Transverse colon (tissue), 4 donors: ENCODE results near the gene HSF2BP. TPM values are rescaled to one million over a fixed set of nuclear protein-coding genes. Genes with fewer than 3 reads are reported as not detected.

Source experiments
- DNase-seq: peaks from one replicate; pipeline ENCODE4 v3.0.0-alpha.2; 2019
- H3K27ac ChIP-seq, 4 donors: fragments of 200-600 bp; sonication (generic); 2 replicates each; pipeline ENCODE4 v1.5.1; 2016 to 2018; ENCODE audit warnings: inconsistent platforms in 4 of 4
- H3K27me3 ChIP-seq: fragments of 200-600 bp; sonication (generic); 2 replicates; pipeline ENCODE4 v1.5.1; 2017; ENCODE audit warnings: inconsistent platforms
- H3K36me3 ChIP-seq, 4 donors: fragments of 200-600 bp; sonication (generic); 2 replicates each; pipeline ENCODE4 v1.5.1; 2017 to 2019; ENCODE audit warnings: inconsistent platforms in 4 of 4
- H3K4me1 ChIP-seq, 4 donors: fragments of 200-600 bp; sonication (generic); 2 replicates each; pipeline ENCODE4 v1.5.1; 2017 to 2020; ENCODE audit warnings: inconsistent platforms in 4 of 4
- H3K4me3 ChIP-seq, 4 donors: fragments of 200-600 bp; sonication (generic); 1 replicate in 1 of 4; 2 replicates in 3 of 4; pipeline versions ENCODE4 v1.5.1 to v1.6.1; 2017 to 2019; ENCODE audit warnings: inconsistent platforms in 4 of 4
- H3K9me3 ChIP-seq, 2 donors: fragments of 200-600 bp; sonication (generic); 2 replicates each; pipeline ENCODE4 v1.5.1; 2017 to 2019; ENCODE audit warnings: inconsistent platforms in 2 of 2
- EP300 ChIP-seq: sonication (generic); formaldehyde crosslinking; IDR thresholded peaks from one replicate; pipeline ENCODE4 v1.6.1; 2017; ENCODE audit warnings: antibody characterized with exemption, low read depth
- POLR2A ChIP-seq: fragments of 450-650 bp; IDR thresholded peaks from one replicate; pipeline ENCODE4 v1.6.1; 2016; ENCODE audit warnings: antibody characterized with exemption, mild to moderate bottlenecking, moderate library complexity
- POLR2AphosphoS5 ChIP-seq, 3 donors: sonication (generic); formaldehyde crosslinking; IDR thresholded peaks; one replicate each; pipeline ENCODE4 v1.6.1; 2016; ENCODE audit warnings: antibody characterized with exemption in 3 of 3
- WGBS, 2 donors: methylation state at CpG; one replicate each; pipeline ENCODE4 v1.1.5; 2018; ENCODE audit warnings: low coverage in 1 of 2; 5-methylcytosine and 5-hydroxymethylcytosine counted together
- in situ Hi-C, 4 donors: fragments of 200-750 bp; cut with MboI; loops; one replicate each; pipeline versions ENCODE4 v1.15.0 to v1.15.1; 2017; ENCODE audit warnings: low sequenced_read_pairs in 3 of 4, low pct_ligation_motif_present in 1 of 4, low pct_unique_long_range_greater_than_20kb in 1 of 4
- intact Hi-C: fragments of 100-400 bp; cut with DNase I; formaldehyde crosslinking; loops from one replicate; pipeline ENCODE4 v1.15.1; 2023; ENCODE audit warnings: low total_unique reads
- total RNA-seq, 4 donors: library from RNA; depleted of rRNA; stranded (reverse); fragments of >200 nt; gene quantifications; one replicate each; pipeline ENCODE4 v1.1.0, GENCODE V29; 2016
- TF ChIP-seq, protein P1 (sequence below), 5 experiments: fragments of 200-600 bp in 3 of 5; fragments of 450-650 bp in 2 of 5; sonication (generic) in 3 of 5; IDR thresholded peaks; 1 replicate in 2 of 5; 2 replicates in 3 of 5; pipeline ENCODE4 v1.5.1; 2016 to 2017; ENCODE audit warnings: antibody characterized with exemption in 5 of 5, inconsistent platforms in 3 of 5, mild to moderate bottlenecking in 2 of 5, moderate library complexity in 1 of 5

Gene HSF2BP
- total RNA-seq, 4 donors from 2014 or later, result 0.48 to 0.82 TPM; not detected in 2

DNA sequence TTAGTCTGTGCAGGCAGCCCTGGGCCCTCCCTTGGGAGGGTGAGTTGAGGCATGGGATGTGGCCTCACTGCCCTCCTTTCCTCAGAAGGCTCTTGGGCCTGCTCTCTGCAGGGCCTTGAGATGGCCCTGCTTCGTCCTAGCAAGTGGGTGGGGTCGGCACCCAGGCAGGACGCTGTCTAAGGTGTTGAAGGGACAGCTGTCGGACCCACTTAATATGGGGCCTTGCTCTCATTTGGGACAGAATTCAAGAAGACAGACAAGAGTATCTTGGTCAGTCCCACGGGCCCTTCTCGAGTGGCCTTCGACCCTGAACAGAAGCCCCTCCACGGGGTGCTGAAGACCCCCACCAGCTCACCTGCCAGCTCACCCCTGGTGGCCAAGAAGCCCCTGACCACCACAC, 33.7 kb upstream of the HSF2BP start:
- Histone ChIP-seq H3K4me1 (no peaks in the 10 kb centered on the region), H3K27me3 (no peaks in the 10 kb centered on the region), H3K9me3 (no peaks in the 10 kb centered on the region), H3K27ac (no peak overlapping the region), H3K36me3 (peaks cover 0 to 24% (median 3%) of the 10 kb centered on the region in 4 donors), H3K4me3 (no peak overlapping the region)
- in situ Hi-C loops (no loop called here), intact Hi-C loops (no loop called here)
- DNase-seq, result no peak
- TF ChIP-seq POLR2AphosphoS5 (IDR thresholded peaks at IDR 0.05) (no peak), EP300 (no peak), POLR2A (no peak)
- TF ChIP-seq, protein P1, sequence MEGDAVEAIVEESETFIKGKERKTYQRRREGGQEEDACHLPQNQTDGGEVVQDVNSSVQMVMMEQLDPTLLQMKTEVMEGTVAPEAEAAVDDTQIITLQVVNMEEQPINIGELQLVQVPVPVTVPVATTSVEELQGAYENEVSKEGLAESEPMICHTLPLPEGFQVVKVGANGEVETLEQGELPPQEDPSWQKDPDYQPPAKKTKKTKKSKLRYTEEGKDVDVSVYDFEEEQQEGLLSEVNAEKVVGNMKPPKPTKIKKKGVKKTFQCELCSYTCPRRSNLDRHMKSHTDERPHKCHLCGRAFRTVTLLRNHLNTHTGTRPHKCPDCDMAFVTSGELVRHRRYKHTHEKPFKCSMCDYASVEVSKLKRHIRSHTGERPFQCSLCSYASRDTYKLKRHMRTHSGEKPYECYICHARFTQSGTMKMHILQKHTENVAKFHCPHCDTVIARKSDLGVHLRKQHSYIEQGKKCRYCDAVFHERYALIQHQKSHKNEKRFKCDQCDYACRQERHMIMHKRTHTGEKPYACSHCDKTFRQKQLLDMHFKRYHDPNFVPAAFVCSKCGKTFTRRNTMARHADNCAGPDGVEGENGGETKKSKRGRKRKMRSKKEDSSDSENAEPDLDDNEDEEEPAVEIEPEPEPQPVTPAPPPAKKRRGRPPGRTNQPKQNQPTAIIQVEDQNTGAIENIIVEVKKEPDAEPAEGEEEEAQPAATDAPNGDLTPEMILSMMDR (IDR thresholded peaks at IDR 0.05), result no peak
- 84% methylated on average over 8 of the region's 8 CpGs; no CpG with 5 or more reads in 1 of the 2 donors for WGBS, 2 donors

GRCh38 chr21:43691801-43692200, 32.5 kb upstream of the HSF2BP start:
- no peaks in the 10 kb centered on the region for H3K27me3 ChIP-seq
- H3K36me3 ChIP-seq, result peaks cover 0 to 35% (median 7%) of the 10 kb centered on the region in 4 donors
- H3K9me3 ChIP-seq, result no peaks in the 10 kb centered on the region
- no peak for TF ChIP-seq EP300
- no peak for TF ChIP-seq POLR2AphosphoS5 (IDR thresholded peaks at IDR 0.05)
- TF ChIP-seq, protein P1 (IDR thresholded peaks at IDR 0.05), result no peak
- TF ChIP-seq POLR2A, result no peak
- DNase-seq, result no peak
- 99 to 100% methylated on average over 3 to 10 of the region's 10 CpGs for WGBS, 2 donors
- intact Hi-C loops, result no loop called here
- no peak overlapping the region for H3K4me3 ChIP-seq
- in situ Hi-C loops, result no loop called here
- H3K4me1 ChIP-seq, result no peaks in the 10 kb centered on the region
- H3K27ac ChIP-seq, result no peak overlapping the region

DNA sequence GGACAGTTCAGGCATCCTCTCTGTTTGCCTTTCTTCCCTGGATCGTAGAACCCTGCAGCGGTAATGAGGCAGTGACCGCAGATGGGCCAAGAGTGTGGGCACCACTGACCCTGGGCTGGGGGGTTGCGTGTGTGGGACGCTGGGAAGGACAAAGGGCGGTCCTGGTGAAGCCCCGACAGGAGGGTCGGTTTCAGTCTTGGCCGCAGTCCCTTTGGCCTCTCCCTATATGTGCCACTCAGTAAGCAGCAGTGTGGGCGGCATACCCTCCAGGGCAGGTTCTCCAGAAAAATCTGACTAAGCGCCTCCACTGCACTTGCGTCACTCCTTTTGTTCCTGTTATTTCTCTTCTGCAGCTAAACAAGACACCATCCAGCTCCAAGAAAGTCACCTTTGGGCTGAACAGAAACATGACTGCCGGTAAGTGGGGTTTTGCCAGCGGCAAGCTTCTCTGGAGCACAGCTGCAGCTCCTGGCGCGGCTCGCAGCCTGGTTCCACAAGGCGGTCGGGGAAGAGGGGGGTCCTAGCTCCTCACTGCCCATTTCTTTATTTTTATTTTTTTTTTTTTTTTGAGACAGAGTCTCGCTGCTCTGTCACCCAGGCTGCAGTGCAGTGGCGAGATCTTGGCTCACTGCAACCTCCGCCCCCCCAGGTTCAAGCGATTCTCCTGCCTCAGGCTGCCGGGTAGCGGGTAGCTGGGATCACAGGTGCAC, 32.0 kb upstream of the HSF2BP start:
- Histone ChIP-seq H3K9me3 (no peaks in the 10 kb centered on the region), H3K27ac (no peak overlapping the region), H3K27me3 (no peaks in the 10 kb centered on the region), H3K4me3 (no peak overlapping the region), H3K36me3 (peaks cover 0 to 36% (median 10%) of the 10 kb centered on the region in 4 donors), H3K4me1 (no peaks in the 10 kb centered on the region)
- no peak for DNase-seq
- TF ChIP-seq, protein P1 (IDR thresholded peaks at IDR 0.05), result no peak
- TF ChIP-seq POLR2A, result no peak
- TF ChIP-seq EP300, result no peak
- TF ChIP-seq POLR2AphosphoS5 (IDR thresholded peaks at IDR 0.05), result no peak
- intact Hi-C loops, result no loop called here
- WGBS, 2 donors, result 95 to 96% methylated on average over 13 to 25 of the region's 25 CpGs
- in situ Hi-C loops, result no loop called here

DNA sequence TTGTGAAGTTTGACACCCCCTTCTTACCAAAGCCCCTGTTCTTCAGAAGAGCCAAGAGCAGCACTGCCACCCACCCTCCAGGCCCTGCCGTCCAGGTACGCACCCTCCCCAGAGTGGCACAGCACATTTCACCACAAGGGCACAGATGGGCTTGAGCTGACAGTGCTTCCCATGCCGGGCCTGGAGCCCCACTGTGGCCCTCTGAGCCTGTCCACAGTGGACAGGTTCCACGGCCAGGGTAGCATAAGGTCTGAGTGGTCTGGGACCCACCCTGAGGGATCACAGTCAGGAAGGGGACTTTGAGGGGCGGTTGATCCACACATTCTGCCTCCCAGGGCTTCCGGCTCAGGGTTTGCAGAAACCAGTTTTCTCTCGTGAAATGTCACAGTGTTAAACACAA, 31.1 kb upstream of the HSF2BP start:
- no peak overlapping the region for H3K4me3 ChIP-seq
- TF ChIP-seq, protein P1 (IDR thresholded peaks at IDR 0.05), result no peak
- TF ChIP-seq POLR2AphosphoS5 (IDR thresholded peaks at IDR 0.05), result no peak
- no peak for TF ChIP-seq EP300
- no peak for TF ChIP-seq POLR2A
- H3K4me1 ChIP-seq, result no peaks in the 10 kb centered on the region
- 95% methylated on average over 7 of the region's 7 CpGs; no CpG with 5 or more reads in 1 of the 2 donors for WGBS, 2 donors
- H3K27me3 ChIP-seq, result no peaks in the 10 kb centered on the region
- no peaks in the 10 kb centered on the region for H3K9me3 ChIP-seq
- H3K36me3 ChIP-seq, result peaks cover 0 to 44% (median 14%) of the 10 kb centered on the region in 4 donors
- in situ Hi-C loops, result no loop called here
- intact Hi-C loops, result no loop called here
- no peak overlapping the region for H3K27ac ChIP-seq
- no peak for DNase-seq
